Right lobe of liver (tissue), 4 donors: ENCODE data around the gene PCYT1A.
"Not testable (repeated sequence)": the region's sequence is repeated elsewhere in the genome, so short reads cannot be mapped to it uniquely, and the experiment has no call there.

Experiments
- CTCF ChIP-seq, 4 donors: fragments of 200-600 bp in 3 of 4; fragments of 450-650 bp in 1 of 4; IDR thresholded peaks; one replicate each; pipeline versions ENCODE4 v1.5.1 to v1.8.0; 2016 to 2022; ENCODE audit warnings: antibody characterized with exemption in 4 of 4, mild to moderate bottlenecking in 2 of 4
- POLR2A ChIP-seq: fragments of 450-650 bp; IDR thresholded peaks from one replicate; pipeline ENCODE4 v1.6.1; 2017; ENCODE audit warnings: antibody characterized with exemption, mild to moderate bottlenecking
- donor health status: DM: no; HTN: no; CAD: no.
- donor health status: DM: no; HTN: no; CAD: no.
- donor health status: DM: no; HTN: yes; CAD: no.

GRCh38 chr3:196184169-196184432 is 103.4 kb downstream of the PCYT1A start:
- TF ChIP-seq POLR2A; CTCF (IDR thresholded peaks at IDR 0.05): not testable (repeated sequence)
